ENCODE results near the gene EMX1.

Gene EMX1

DNA sequence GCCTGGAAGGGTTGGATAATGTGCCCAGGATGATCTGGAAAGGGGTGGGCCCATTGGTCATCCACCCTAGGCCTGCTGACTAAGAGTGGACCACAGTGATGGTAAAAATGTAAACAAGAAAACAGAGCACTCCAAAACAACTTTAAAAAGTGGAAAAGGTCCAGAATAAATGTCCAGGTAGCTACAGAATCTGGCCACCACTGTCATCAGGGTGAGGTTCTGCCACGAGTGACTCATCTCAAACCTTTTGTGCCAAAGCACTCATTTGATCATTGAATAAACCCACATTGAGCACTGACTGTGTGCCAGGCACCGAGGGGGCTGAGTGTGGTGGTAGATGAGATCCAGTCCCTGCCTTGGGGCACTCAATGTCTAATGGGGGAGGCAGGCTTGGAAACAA is 64.9 kb downstream of the EMX1 start:
- Histone ChIP-seq H3K4me3 (IDR thresholded peaks at IDR 0.05; ENCODE audit: insufficient read depth, low read depth, low read length) (no peak overlapping the region), H3K36me3 (ENCODE audit: insufficient read depth) (no peaks in the 10 kb centered on the region), H3K27ac (no peak overlapping the region), H3K9ac (no peak overlapping the region), H3K4me2 (no peak overlapping the region), H4K20me1 (ENCODE audit: insufficient read depth) (no peaks in the 10 kb centered on the region), H3K4me1 (ENCODE audit: low read depth, poor library complexity, severe bottlenecking) (no peaks in the 10 kb centered on the region), H3K27me3 (ENCODE audit: insufficient read depth, low read depth) (no peaks in the 10 kb centered on the region), H3K79me2 (ENCODE audit: insufficient read depth, low read depth) (no peaks in the 10 kb centered on the region), H2AFZ (ENCODE audit: low read depth) (no peak overlapping the region)
- TF ChIP-seq, protein P1, sequence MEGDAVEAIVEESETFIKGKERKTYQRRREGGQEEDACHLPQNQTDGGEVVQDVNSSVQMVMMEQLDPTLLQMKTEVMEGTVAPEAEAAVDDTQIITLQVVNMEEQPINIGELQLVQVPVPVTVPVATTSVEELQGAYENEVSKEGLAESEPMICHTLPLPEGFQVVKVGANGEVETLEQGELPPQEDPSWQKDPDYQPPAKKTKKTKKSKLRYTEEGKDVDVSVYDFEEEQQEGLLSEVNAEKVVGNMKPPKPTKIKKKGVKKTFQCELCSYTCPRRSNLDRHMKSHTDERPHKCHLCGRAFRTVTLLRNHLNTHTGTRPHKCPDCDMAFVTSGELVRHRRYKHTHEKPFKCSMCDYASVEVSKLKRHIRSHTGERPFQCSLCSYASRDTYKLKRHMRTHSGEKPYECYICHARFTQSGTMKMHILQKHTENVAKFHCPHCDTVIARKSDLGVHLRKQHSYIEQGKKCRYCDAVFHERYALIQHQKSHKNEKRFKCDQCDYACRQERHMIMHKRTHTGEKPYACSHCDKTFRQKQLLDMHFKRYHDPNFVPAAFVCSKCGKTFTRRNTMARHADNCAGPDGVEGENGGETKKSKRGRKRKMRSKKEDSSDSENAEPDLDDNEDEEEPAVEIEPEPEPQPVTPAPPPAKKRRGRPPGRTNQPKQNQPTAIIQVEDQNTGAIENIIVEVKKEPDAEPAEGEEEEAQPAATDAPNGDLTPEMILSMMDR (conservative IDR thresholded peaks at IDR 0.05; ENCODE audit: low read depth, low read length): no peak

DNA sequence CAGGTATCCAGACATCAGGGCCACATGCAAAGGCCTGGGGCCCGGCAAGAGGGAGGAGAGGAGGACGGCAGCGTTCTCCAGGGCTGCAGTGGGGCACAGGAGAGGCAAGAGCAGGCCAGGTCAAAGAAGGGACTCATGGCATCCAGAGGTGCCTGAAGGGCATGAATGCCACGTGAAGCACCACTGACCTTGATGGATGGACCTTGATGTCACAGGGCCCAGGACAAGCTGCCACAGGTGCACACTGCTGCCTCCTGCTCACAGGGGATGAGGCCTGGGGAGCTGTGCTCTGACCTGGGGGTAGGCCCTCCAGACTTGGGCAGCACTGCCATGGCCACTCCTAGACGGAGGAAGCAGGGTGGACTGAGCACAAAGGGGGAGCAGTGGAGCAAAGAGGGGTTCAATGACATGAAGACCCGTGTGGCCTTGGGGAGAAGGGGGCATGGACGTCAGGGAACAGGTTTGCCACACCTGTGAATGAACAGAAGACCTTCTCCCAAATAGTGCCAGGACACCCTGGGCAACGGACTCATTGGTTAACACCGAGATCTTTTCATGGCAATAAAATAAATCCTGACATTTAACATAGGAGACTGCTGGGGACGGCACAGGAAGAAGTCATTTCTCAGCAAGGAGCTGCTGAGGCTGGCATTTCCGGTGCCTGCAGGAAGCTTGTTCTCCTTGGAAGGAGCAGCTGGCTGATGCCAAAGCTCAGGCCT is 65.6 kb downstream of the EMX1 start:
- TF ChIP-seq, protein P1 (conservative IDR thresholded peaks at IDR 0.05; ENCODE audit: low read depth, low read length): no peak
- no peaks in the 10 kb centered on the region for H3K4me1 ChIP-seq (ENCODE audit: low read depth, poor library complexity, severe bottlenecking)
- H3K27ac ChIP-seq: no peak overlapping the region
- H3K79me2 ChIP-seq (ENCODE audit: insufficient read depth, low read depth): no peaks in the 10 kb centered on the region
- H3K4me3 ChIP-seq (IDR thresholded peaks at IDR 0.05; ENCODE audit: insufficient read depth, low read depth, low read length): no peak overlapping the region
- H3K9ac ChIP-seq: no peak overlapping the region
- H2AFZ ChIP-seq (ENCODE audit: low read depth): no peak overlapping the region
- H3K27me3 ChIP-seq (ENCODE audit: insufficient read depth, low read depth): no peaks in the 10 kb centered on the region
- H3K36me3 ChIP-seq (ENCODE audit: insufficient read depth): no peaks in the 10 kb centered on the region
- no peak overlapping the region for H3K4me2 ChIP-seq
- H4K20me1 ChIP-seq (ENCODE audit: insufficient read depth): no peaks in the 10 kb centered on the region

DNA sequence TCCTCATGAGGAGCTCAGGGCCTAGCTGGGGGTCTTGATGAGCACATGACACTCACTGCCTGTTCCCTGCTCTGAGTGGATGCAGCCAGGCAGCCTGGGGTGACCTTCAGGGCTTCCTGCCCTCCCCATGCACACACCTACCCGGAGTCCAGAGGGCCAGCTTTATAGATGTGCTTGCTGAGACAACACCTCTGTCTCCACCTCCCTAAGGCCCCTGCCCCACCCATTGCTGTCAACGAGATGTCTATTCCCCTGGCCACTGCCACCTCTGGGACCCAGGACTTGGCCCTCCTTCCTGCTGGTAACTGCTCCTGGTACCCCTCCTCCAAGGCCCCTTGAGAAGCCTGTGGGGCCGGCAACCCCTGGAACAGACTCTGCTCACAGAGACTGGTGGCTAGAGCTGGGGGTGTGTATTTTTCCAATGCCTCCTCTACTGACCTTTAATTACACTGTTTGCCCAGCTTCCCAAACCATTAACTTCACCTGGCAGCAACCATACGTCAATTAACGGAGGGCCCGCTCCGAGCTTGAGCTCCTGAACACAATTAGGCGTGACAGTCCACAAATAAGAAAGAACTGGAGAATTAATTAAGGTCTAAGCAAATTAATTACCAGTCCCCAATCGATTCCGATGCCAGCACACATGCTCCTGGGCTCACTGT is 66.3 kb downstream of the EMX1 start:
- H3K27ac ChIP-seq: no peak overlapping the region
- no peaks in the 10 kb centered on the region for H3K4me1 ChIP-seq (ENCODE audit: low read depth, poor library complexity, severe bottlenecking)
- no peak overlapping the region for H2AFZ ChIP-seq (ENCODE audit: low read depth)
- TF ChIP-seq, protein P1 (conservative IDR thresholded peaks at IDR 0.05; ENCODE audit: low read depth, low read length): no peak
- H3K4me2 ChIP-seq: no peak overlapping the region
- H3K79me2 ChIP-seq (ENCODE audit: insufficient read depth, low read depth): no peaks in the 10 kb centered on the region
- no peak overlapping the region for H3K9ac ChIP-seq
- no peaks in the 10 kb centered on the region for H4K20me1 ChIP-seq (ENCODE audit: insufficient read depth)
- H3K27me3 ChIP-seq (ENCODE audit: insufficient read depth, low read depth): no peaks in the 10 kb centered on the region
- H3K4me3 ChIP-seq (IDR thresholded peaks at IDR 0.05; ENCODE audit: insufficient read depth, low read depth, low read length): no peak overlapping the region
- no peaks in the 10 kb centered on the region for H3K36me3 ChIP-seq (ENCODE audit: insufficient read depth)

DNA sequence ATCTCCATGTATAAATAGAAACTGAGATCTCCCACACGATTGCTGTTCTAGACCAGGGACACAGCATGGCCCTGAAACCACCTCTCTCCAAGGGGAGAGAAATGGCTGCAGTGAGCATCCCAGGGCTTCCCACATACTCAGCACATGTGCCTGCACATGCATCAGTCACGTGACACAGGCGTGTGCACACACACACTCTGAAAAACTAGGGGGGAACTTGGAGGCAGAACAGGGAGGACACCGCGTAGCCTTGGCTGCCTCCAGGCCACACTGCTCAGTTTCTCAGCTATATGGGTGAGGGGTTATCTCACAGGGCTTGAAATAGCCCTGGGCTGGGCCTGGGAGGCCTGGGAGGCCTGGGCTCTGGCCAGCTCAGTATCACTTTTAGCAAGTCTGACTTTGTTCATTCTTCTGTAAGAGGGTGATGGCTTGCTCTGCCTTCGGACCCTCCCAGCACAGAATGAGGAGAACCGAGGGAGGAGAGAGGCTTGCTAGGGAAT is 66.9 kb downstream of the EMX1 start:
- H3K27ac ChIP-seq: no peak overlapping the region

More for the DNA sequence above, 66.9 kb downstream of the EMX1 start:
- H3K4me2 ChIP-seq: no peak overlapping the region
- no peaks in the 10 kb centered on the region for H3K79me2 ChIP-seq (ENCODE audit: insufficient read depth, low read depth)
- H2AFZ ChIP-seq (ENCODE audit: low read depth): no peak overlapping the region
- H3K27me3 ChIP-seq (ENCODE audit: insufficient read depth, low read depth): no peaks in the 10 kb centered on the region
- H3K4me1 ChIP-seq (ENCODE audit: low read depth, poor library complexity, severe bottlenecking): no peaks in the 10 kb centered on the region
- H3K9ac ChIP-seq: no peak overlapping the region
- no peak overlapping the region for H3K4me3 ChIP-seq (IDR thresholded peaks at IDR 0.05; ENCODE audit: insufficient read depth, low read depth, low read length)
- no peaks in the 10 kb centered on the region for H3K36me3 ChIP-seq (ENCODE audit: insufficient read depth)
- TF ChIP-seq, protein P1 (conservative IDR thresholded peaks at IDR 0.05; ENCODE audit: low read depth, low read length): no peak
- H4K20me1 ChIP-seq (ENCODE audit: insufficient read depth): no peaks in the 10 kb centered on the region

All from KMS-11 (cell line).